SK-N-DZ (cell line): ENCODE data around the gene ANXA1.

Experiments used
- DNase-seq: peaks from one replicate; pipeline ENCODE4 v3.0.0-alpha.2; 2015; ENCODE audit warnings: low spot score

Gene ANXA1

GRCh38 chr9:73210886-73211666 lies 59.4 kb downstream of the ANXA1 start:
- DNase-seq = no peak

- DNase-seq = no peak
Observed at GRCh38 chr9:73213300-73213699, 61.6 kb downstream of the ANXA1 start.

- no peak for DNase-seq
Observed at GRCh38 chr9:73215249-73215648, 63.6 kb downstream of the ANXA1 start.

- DNase-seq = no peak
Observed at GRCh38 chr9:73216100-73216499, 64.4 kb downstream of the ANXA1 start.
